A549 treated with GW870086 at 1 μM for 4 hours (cell line): ENCODE results near the gene ZNF525. TPM values are rescaled to one million over a fixed set of nuclear protein-coding genes. Genes with fewer than 3 reads are reported as not detected.

Source experiments
- total RNA-seq: library from RNA; stranded (reverse); fragments of 200-300 nt; extraction: Qiagen RNA extraction; gene quantifications from 5 replicates; pipeline ENCODE4 v1.2.3, GENCODE V29; 2022; ENCODE audit warnings: low read depth

The ZNF525 gene
- total RNA-seq = 0.14 to 0.66 TPM (median 0.24 TPM) in 5 replicates

DNA sequence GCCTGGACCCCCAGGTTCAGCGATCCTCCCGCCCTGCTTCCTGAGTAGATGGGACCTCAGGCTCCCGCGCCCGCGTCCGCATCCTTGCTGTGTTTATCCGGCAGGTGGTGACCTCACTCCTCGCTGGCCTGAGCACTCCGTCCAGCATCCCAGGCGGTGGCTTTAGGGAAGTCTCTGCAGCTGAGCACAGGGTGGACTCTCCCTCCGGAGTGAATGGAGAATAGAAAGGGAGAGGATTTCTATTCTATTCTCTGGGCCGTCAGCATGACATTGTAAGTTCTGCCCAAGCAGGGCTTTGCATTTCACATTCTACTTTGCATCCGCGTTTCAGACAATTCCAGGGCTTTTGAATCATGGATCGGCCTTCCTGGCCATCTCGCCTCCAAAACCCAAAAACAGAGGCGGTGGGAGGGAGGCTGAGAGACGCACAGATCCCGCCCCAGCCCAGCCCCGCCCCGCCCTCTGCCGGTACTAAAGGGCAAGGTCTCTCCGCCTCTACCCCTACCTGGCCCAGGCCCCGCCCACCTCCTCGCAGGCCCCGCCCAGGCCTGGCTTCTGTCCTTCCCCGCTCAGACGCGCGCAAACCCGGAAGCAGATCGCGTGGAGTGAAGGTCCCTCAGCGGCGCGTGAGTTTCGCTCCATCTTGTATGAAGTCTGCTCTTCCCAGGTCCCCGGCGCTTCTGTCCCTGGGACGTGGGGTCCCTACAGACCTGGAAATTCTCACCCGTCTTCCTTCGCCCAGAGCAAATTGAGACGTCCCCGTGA lies at the start of gene ZNF525:
TSS of gene ZNF525 (plus strand) at position 572 of the 765 bp plus-strand sequence. CDS start 6,577 bp downstream, outside the sequence.

DNA sequence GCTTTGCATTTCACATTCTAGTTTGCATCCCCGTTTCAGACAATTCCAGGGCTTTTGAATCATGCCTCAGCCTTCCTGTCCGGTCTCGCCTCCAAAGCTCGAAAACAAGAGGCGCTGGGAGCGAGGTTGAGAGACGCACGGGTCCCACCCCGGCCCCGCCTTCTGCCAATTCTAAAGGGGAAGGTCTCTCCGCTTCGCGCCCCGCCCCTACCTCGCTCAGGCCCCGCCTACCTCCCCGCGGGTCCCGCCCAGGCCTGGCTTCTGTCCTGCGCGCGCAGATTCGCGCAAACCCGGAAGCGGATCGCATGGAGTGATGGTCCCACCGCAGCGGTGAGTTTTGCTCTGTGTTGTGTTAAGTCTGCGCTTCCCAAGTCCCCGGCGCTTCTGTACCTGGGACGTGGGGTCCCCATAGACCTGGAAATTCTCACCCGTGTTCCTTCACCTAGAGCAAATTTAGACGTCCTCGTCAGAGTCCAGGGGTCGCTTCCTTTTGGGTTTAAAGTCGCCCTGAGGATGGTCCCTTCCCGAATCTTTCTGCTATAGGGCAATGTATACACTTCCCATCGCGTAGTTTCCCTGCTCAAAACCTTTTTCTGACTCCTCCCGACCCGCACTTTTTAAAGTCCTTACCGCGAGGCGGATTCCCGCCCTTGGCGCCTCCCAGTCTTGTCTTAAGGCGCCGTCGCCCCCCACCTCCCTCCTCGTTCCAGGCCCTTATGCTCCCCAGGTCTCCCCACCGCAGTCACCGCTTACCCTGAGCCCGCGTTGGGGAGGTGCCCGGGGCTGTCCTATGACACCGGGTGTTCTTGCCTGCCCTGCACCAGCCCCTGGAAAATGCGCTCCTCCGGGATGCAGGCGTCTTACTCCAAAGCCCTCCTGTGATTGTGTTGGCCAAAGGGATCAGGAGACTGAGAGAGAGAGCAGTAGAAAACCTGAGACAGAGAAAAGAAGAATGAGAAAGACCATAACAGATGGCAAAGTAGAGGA lies 31.7 kb upstream of the ZNF525 start, which contains the start of gene ZNF845:
TSS of gene ZNF845 (plus strand) at position 287 of the 987 bp plus-strand sequence. CDS start 7,559 bp downstream, outside the sequence.

DNA sequence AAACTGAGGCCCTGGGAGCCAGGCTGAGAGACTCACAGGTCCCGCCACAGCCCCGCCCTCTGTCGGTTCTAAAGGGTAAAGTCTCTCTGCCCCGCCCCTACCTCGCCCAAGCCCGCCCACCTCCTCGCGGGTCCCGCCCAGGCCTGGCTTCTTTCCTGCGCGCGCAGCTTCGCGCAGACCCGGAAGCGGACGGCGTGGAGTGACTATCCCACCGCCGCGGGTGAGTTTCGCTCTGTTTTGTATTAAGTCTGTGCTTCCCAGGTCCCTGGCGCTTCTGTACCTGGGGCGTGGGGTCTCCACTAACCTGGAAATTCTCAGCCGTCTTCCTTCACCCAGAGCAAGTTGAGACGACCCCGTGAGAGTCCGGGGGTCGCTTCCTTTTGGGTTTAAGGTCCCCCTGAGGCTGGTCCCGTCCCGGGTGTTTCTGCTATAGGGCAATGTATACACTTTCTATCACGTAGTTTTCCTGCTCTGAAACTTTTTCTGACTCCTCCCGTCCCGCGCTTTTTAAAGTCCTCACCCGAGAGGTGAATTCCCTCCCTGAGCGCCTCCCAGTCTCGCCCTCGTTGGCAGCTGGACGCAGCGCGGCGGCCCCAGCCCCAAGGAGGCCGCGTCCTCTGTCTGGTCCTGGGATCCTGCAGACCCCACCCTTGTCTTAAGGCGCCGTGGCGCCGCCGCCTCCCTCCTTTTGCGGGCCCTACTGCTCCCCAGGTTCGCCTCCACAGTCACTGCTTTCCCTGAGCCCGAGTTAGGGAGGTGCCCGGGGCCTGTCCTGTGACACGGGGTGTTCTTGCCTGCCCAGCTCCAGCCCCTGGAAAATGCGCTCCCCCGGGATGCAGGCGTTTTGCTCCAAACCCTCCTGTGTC lies 29.7 kb downstream of the ZNF525 start, which contains the start of gene ZNF765:
TSS of gene ZNF765 (plus strand) at position 176 of the 866 bp plus-strand sequence. CDS start 2,867 bp downstream, outside the sequence.

DNA sequence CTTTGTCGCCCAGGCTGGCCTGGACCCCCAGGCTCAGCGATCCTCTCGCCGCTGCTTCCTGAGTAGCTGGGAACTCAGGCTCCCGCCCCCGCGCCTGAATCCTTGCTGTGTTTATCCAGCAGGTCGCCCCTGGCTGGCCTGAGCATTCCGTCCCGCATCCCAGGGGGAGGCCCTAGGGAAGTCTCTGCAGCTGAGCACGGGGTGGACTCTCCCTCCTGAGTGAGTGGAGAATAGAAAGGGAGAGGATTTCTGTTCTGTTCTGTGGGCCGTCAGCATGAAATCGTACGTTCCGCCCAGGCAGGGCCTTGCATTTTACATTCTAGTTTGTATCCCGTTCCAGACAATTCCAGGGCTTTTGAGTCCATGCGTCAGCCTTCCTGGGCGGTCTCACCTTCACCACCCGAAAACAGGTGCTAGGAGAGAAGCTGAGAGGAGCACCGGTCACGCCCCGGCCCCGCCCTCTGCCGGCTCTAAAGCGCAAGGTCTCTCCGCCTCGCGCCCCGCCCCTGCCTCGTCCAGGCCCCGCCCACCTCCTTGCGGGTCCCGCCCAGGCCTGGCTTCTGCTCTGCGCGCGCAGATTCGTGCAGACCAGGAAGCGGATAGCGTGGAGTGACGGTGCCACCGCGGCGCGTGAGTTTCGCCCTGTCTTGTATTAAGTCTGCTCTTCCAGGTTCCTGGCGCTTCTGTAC lies 66.0 kb downstream of the ZNF525 start, which contains the start of gene ZNF761:
TSS of gene ZNF761 (plus strand) at position 586 of the 689 bp plus-strand sequence. CDS start 15,285 bp downstream, outside the sequence.

Other genes with a start within 250 kb of the ZNF525 start
- gene ZNF415, start 232.8 kb upstream of the ZNF525 start, total RNA-seq = not detected in 5 replicates
- not detected in 5 replicates for gene ZNF347, start 206.7 kb upstream of the ZNF525 start, total RNA-seq
- not detected in 5 replicates for gene ZNF665, start 172.3 kb upstream of the ZNF525 start, total RNA-seq
- gene ZNF677, start 110.8 kb upstream of the ZNF525 start, total RNA-seq = not detected in 5 replicates
- gene VN1R2, start 107.4 kb upstream of the ZNF525 start, total RNA-seq = not detected in 5 replicates
- not detected in 5 replicates for gene VN1R4, start 98.0 kb upstream of the ZNF525 start, total RNA-seq
- 2.7 to 4.3 TPM (median 3.8 TPM) in 5 replicates for gene ZNF845, start 32.0 kb upstream of the ZNF525 start, total RNA-seq
- gene ZNF765, start 29.4 kb downstream of the ZNF525 start, total RNA-seq = 3.3 to 5.1 TPM (median 4.4 TPM) in 5 replicates
- 7.3 to 8.1 TPM (median 7.8 TPM) in 5 replicates for gene ZNF761, start 66.3 kb downstream of the ZNF525 start, total RNA-seq
- gene ZNF813, start 102.0 kb downstream of the ZNF525 start, total RNA-seq = 0.21 to 0.64 TPM (median 0.46 TPM) in 5 replicates
- 9.0 to 12.6 TPM (median 12.4 TPM) in 5 replicates for gene ZNF331, start 172.4 kb downstream of the ZNF525 start, total RNA-seq